IPS-NIHi11 (cell line): ENCODE measurements around the gene ADARB1.

Source experiments
- DNase-seq: peaks from one replicate; pipeline ENCODE4 v3.0.0; 2012; ENCODE audit warnings: mixed read lengths, low spot score

Gene ADARB1

DNA sequence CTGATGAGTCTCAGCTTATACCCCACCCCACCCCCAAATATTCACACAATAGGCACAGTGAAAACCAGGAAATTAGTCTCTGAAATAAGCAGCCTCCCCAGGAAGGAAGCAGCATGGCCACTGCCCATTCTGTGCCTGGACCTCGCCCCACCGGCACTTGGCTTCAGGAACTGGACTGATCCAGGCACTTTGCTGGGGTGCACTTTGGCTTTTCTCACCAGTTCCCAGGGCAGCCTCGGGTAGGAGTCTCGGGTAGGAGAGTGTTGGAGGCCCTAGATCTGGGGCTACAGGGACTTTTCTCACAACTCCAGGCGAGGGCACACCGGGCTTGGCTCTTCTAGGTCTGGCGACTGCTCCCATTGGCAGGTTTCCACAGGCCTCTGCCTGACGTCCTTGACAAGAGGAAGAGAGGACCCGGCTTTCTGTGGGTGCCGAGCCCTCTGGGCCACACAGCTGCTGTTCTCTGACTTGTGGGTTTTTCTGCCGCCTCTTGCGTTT is 18.7 kb downstream of the ADARB1 start:
- DNase-seq: no peak

DNA sequence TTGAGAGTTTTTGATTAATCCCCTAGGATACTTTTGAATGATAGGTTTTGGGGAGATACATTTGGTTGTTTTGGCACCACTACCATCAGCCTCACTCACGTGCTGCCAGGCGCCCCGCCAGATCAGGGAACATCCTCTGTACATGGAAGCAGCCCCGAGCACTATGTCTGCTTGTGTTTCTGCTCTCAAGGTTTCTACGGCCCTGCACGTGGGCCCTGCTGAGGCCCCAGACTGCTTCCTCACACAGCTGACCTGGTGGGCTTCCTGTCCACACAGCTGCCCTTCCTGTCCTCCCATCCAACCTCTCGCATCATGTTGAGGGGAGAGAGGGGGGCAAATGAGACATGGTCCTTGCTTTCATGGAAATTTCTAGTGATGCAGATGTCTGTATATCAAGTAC is 20.0 kb downstream of the ADARB1 start:
- no peak for DNase-seq

DNA sequence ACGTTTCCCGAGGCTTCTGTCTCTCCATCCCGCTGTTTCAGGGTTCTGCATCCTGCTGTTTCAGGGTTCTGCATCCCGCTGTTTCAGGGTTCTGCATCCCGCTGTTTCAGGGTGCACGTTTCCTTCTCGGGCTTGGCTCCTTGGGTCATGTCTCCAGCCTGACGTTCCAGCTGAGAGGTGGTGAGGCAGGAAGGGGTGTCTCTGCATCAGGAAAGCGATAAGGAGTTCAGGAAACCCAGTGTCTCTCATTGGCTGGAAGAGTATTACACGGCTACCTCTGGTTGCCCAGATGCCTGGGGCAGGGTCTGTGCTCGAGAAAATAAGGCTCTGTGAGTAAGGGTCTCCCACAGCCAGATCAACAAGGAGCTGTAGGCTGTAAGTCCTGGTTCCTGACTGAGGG is 21.1 kb downstream of the ADARB1 start:
- no peak for DNase-seq

DNA sequence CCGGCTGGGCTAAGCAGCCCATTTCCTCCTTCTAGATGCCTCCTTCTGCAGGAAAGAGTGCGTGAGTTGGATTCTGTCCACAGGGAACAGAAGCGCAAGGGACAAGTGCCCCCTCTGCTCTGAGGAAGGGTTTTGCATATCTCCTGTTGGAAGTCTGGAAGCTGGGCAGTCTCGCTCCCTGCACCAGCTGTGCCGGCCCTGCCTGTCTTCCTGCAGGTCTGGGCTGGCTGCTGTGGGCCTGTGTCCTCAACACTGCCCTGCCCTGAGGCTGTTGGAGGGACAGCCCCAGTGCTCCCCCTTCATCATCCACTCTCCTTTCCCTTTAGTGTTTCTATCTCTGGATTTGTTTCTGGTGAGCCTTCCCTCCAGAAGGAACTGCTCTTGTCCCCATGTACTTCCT is 21.8 kb downstream of the ADARB1 start:
- no peak for DNase-seq

DNA sequence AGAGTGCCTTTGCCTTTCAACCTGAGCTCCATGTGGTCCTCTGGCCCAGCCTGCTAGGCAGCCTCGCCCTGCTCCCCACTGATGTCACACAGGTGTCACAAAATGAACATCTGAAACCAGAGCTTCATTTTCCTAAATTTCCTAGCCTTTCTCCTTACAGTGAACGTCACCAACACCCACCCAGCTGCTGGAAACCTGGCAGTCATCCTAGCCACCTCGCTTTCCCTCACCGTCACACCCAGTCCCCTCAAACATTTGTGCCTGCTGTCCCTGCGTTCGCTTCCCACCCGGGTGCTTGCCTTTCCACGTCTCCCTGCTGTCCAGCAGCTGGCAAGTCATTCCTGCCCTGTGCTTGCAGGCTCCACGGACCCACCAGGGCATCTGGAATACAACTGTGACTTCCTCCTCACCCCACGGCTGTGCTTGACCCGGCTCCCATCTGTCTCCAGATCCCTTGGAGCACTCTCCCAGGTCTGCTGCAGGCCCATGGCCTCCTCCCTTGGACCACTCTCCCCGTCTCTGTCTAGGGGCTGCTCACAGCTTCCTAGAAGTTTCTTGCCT is 23.5 kb downstream of the ADARB1 start:
- DNase-seq: no peak

DNA sequence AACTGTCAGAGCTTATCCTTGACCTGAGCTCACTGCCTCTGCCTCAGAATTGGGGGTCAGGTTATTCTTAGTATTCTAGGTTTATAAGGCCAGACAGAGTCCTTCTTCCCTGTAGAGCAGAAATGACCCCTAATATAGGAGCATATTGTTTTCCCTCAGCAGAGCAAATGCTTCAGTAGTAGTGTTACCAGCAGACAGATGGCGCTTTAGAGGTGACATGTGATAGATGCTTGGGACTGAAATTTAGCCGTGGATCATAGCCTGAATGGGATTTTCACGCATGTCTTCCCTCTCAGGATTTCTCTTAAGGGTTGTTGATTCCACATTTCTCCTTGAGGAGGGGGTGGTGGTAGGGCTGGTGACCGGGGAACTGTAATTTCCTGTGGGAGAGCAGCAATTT is 24.5 kb downstream of the ADARB1 start:
- no peak for DNase-seq

DNA sequence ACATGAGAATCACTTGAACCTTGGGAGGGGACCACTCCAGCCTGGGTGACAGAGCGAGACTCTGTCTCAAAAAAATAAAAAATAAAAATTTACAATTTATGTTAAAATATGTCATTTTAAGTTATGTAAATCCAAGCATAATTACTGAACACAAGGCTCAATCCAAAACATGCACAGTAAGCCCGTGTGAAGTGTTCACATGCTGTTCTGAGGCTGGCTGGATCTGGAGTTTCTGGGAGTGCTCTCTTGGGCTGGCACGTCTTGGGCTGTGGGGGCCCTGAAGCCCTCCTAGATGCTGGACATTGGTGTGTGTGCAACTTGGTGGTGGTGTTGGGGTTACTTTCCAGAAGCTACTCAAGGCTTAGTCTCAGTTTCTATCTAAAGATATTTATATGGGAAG is 25.2 kb downstream of the ADARB1 start:
- no peak for DNase-seq

DNA sequence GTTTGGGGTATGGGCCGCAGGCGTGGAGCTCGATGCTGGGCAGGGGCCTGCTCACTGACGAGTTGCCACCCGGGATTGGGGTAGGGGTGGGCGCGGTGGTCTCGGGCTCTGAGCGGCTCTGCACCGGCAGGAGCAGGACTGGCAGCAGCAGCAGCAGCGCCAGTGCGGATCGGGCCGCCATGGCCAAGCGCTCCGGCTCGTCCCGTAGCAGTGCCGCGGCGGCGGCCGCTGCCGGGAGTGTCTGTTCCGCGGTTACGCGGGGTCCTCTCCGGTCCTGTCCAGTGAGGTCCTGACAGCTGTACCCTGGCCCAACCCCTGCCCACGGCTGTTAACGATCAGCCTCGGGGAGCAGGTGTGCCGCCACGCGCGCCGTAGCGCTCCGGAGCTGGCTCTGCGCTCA is 26.5 kb downstream of the ADARB1 start:
- no peak for DNase-seq

DNA sequence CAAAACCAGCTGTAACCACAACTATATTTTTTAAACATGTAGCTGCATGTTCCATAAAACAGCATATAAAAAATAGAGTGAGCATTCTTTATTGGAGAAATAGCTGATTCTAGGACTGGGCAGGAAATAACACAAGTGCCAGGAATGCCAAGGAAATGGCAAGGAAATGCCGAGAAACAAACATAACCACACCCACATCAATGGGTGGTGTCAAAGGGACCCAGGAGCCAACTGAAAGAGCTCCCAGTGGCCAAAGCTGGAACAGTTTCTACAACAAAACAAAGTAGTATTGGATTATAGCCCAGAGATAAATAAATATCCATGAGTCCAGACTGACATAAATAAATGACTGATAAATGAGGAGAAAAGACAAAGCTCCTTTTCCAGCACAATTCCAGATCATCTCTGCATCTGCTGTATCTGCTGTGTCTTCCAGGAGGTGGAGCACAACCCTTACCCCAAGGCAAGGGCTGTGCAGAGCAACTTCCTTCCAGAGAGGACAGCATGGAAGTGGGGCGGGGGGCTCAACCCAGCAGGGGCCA is 28.1 kb downstream of the ADARB1 start:
- no peak for DNase-seq

DNA sequence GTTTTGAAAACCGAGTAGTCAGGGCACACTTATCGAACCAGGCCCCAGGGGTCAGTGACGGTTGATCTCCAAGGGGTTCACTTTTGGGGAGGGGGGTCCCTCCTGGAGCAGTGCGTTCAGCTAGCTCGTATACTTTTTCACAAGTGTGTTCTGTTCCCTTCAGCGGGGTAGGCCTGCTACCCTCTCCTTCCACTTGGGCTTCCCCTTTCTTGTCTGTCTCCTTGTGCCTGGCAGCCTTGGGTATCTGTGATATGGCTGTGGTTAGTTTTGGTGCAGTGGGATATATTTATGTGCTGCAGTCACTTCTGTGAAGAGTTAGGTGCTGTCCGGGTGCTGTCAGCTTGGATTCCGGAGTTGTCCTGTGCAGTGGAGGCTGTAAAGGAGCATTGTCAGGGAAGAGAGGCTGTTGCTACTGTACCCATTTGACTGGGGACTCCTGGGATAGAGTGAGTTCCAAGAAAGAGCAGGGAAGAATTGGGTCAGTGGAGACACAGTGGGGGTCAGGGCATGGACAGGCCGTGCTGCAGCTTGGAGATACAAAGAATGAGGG is 29.7 kb downstream of the ADARB1 start:
- no peak for DNase-seq

DNA sequence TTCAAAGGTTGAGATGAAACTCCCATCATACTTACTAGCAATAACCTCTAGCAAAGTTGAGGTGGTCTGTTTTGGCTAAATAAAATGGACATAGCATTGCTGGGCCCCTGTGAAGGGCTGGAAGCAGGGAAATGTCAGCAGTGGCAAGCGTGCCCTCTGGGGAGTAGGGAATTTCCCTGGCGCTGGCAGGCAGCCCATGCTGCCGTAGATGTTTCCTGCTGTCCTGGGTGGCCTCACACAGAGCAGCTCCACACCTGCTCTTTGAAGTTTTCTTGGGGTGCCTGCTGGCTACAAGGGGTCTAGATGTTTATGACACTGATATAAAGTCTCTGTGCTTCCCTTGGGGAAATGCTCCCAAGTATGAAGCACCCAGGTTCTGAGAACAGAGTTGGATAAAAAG is 30.2 kb downstream of the ADARB1 start:
- DNase-seq: no peak

DNA sequence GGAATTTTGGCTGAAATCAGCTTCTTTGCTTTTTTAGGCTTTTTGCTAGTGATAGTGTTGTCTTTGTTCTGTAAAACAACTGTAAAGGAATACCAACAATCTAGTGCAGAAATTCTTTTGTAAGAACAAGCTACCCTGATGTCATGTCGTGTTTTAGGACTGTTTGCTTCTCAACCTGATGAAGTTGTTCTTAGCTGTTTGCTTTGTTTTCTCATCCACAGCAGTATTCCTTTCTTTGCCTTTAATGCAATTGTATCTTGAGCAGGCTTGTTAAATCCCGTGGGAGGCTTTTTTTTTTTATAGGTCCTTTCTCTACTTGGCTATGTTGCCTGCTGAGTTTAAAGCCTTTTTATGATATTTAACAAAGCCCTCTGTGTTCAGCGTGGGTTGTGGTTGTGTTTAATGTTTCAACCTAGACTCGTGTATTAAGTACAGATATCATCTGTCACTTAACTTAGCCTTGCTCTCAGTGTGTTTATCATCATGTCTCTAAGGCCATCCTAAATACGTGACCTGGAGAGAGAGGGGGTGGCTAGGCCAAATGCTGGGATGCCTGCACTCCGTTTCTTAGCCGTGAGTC is 31.6 kb downstream of the ADARB1 start:
- DNase-seq: no peak

DNA sequence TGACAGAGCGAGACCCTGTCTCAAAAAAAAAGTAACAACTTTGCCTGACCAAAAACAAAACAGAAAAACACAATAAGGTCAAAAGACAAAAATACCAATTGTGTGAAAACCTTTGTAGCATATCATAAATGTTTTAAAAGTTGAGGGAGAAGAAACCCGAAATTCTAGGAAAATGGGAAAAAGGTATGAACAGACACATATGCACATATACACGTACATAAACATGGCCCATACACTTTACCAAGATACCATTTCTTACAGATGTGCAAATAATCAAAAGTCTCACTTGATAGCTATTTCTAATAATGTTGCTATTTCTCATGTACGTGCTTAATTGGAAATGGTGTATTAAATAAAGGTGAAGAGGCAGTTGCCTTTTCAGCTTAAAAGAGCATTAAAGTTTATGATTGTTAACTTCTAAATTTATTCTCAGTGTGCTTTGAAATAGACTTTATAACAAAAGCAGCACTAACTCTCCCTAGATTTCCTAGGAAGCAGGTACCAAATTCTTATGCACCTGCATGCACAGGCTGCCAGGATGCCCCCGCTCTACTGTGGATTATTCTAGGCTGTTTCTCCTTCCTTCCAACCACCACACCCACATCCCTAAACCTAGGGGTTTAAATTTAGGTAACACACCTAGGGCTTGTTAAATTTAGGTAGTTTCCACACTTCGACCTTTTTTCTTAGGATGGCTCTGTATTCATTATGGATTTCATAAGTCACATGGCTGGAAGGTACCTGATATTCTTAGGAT is 33.8 kb downstream of the ADARB1 start:
- no peak for DNase-seq

DNA sequence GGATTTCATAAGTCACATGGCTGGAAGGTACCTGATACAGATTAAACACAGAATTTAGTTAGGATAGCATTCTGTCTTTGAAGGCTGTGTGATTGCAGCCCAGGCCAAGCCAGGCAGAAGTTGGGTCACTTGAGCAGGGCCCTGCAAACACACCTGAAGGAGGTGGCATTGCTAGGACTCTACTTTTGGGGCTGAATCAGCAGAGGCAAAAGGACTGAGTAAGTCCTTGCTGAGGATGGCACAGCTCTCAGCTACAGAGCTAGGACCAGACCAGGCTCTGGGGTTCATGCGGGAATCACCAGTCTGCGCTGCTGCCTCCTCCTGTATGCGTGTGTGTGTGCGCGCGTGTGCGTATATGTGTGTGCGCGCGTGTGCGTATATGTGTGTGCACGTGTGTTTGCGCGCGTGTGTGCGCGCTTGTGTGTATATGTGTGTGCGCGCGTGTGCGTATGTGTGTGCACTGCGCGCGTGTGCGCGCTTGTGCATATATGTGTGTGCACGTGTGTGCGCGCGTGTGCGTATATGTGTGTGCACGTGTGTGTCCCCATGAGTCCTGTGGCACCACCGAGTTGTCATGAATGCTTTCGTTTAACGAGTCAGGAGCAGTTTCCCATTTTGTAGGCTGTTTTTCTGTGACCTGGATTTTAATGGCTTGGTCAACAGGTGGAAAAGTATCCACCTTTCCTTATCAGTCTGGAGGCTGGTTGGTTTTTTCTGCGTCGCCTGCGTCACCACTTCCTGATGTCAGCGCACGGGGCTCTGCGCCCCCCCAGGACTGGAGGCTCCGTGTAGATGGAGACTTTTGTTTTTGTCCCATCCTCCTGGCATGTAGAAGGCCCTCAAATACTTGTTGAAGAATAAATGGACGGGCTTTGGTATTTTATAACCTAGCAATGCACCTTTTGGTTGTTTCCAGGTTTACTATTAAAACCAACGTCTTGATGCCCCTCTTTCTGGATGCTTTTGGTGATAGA is 34.7 kb downstream of the ADARB1 start:
- DNase-seq: no peak

DNA sequence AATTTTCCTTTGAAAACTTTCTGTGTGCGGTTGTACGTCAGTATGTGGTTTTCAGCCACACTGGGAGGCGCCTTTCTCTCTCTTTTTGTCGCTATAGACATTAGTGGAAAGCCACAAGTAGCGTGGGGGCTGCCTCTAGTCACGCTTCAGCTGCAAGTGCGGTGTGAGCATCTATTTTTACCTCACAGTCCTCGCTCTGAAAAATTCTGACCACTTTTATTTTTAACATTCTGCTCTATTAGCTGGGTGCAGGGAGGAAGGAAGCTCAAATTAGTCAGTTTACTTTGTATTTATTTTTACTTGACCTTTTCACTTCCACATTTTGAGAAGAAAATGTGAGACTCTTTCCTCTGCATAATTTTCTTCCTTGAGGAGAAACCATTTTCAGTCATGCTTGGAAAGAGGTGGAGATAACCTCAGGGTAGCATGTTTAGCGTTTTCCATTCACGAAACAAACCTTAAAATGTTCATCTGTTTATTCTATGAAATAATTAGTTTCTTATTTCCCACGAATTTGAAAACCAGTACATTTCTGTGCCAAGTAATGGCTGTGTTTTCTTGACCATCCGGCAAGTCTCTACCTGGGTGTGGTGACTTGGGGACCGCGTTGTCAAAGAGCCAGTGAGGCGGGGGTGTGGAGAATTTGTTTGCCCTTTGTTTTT is 35.6 kb downstream of the ADARB1 start:
- no peak for DNase-seq

DNA sequence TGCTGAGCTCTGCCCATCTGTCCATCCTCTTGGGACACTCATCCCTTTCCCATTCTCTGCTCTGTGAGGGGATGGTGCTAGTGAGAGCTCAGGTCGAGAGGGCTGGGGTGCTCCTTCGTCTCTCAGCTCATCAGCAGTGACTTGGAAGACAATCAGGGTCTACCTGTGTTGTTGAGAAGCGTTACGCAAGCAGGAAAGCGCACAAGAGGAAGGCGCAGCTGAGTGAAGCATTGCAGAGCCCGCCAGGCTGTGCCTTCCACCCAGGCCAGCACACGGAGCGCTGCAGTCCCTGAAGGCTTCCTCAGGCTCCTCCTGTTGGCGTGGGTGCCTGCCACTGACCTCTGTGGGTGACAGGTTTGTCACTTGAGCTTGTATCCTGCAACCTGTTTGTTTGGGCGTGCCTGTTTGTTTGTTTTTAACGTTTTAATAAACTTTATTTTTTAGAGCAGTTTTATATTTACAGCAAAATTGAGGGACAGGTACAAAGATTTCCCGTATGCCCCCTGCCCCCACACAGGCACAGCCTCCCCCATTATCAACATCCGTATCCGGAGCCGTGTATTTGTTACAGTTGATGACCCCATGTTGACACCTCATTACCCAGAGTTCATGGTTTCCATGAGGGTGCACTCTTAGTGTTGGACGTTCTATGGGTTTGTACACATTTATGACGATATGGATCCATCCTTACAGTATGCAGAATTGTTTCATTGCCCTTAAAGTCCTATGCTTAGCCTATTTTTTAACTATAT is 36.7 kb downstream of the ADARB1 start:
- no peak for DNase-seq

DNA sequence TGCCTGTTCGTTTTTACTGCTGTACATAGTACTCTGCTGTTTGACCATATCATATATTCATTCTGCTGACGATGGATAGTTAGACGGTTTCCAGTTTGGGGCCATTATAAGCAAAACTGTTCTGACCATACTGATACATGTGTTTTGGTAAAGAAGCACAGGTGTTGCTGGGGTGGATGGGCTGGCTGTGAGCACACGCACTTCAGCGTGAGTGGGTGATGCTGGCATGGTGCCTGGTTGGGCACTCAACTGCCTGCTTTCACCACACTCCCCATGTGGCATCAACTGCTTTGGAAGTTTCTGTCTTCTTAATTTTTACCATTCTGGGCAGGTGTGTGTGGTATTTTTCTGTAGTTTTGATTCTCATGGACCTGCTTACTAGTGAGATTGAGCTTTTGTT is 37.3 kb downstream of the ADARB1 start:
- DNase-seq: no peak

DNA sequence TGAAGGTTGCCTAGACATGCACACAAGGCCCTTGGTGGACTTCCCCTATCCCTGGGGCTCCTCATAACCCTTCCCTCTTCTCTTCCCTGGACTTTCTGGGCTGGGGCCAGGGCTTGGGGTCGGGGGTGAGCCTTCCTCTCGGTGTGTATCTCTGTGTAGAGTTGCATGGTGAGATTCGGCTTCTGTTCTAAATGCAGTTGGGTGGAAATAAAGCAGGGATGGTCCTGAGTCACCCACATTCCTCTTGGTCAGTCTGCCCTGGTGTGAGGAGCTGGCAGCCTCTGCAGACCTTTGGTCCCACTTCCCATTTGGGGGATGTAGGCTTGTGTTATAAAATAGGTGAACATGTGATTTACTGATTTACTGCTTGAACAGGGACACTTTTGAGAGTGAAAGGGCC is 38.0 kb downstream of the ADARB1 start:
- no peak for DNase-seq

DNA sequence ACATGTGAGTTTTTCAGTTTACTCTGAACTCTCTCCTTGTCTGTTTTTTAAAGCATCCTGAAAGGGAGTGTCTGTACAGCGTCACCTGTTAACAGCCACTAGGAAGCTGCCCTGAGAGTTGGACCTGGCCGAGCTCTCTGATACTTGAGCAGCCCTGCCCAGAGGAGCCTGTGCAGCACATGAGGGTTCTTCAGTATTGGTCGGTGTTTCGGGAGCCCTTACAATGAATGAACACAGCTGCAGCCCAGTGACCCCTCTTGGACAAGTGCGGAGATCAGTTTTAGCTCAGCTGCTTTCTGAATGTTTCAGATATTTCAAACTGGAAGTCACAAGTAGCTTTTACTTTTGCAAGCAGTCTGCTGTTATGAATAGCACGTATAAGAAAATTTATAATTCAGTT is 39.2 kb downstream of the ADARB1 start:
- no peak for DNase-seq

DNA sequence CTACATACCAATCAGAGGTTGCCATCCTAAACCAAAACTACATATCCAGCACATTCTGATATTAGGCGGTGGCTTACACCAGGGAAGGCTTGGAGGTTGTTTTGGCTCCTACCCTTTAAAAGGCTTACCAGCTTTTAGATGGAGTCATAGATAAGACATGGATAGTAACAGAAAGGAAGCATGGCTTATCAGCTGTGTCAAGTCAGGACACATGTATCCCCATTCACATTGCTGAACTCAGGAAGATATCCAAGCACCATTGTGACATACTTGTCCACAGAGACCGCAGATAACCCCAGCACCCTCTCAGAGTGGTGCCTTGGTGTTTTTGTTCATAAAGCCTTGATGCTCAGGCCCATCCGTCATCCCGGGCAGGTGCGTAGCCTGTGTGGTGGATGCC is 39.7 kb downstream of the ADARB1 start:
- DNase-seq: no peak

DNA sequence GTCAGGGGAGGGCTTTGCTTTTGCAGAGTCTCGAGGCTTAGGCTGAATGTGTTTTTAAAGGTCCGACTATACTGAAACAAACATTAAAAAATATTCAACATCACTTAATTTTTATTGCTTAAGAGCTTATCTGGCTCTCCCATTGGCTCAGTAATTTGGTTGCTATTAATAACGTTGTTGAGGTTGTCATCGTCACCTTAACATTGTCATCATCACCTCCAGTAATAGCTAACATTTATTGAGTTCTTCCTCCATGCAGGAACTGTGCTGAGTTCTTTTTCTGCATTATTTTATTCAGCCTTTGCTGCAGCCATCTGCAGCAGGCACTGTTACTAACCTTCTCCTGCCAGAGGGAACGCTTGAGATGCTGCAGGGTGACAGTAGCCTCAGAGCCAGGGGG is 40.1 kb downstream of the ADARB1 start:
- no peak for DNase-seq
